Measurements from ENCODE around the gene TRIM49D2.
"Not testable (repeated sequence)": the region's sequence is repeated elsewhere in the genome, so short reads cannot be mapped to it uniquely, and the experiment has no call there.

TRIM49D2 gene

DNA sequence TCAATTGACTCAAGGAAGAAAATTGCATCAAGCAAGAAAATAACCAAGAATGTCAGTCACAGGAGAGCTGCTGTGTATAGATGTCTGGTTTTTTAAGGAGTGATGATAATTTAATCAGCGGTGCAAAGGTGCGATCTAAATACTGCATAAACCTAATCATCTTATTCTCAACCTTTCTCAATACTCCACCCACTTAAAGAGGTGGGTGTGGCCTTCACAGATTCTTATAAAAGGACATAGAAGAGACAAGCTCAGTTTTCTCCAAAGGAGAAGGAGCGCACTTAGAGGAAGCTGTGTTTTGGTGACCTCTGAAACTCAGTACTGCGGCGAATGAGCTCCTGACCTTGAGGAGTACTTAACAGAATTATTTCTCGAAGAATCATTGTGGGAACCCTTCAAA lies at the start of gene TRIM49D2:
TRIM49D2 (plus strand) TSS at position 301 of the 400 bp plus-strand sequence. CDS start 2,698 bp downstream, outside the sequence.
- DNase-seq (ENCODE audit: low spot score), result not testable (repeated sequence)

DNA sequence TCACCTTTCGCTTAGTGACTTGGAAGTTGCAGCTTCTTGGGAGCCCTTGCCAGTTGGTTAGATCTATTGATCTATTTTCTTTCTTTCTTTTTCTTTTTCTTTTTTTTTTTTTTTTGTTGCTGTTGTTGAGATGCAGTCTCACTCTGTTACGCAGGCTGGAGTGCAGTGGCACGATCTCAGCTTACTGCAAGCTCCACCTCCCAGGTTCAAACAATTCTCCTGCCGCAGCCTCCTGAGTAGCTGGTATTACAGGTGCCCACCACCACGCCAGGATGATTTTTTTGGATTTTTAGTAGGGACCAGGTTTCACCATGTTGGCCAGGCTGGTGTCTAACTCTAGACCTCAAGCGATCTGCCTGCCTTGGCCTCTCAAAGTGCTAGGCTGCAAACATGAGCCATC lies 46.4 kb upstream of the TRIM49D2 start:
- DNase-seq (ENCODE audit: low spot score), result not testable (repeated sequence)

DNA sequence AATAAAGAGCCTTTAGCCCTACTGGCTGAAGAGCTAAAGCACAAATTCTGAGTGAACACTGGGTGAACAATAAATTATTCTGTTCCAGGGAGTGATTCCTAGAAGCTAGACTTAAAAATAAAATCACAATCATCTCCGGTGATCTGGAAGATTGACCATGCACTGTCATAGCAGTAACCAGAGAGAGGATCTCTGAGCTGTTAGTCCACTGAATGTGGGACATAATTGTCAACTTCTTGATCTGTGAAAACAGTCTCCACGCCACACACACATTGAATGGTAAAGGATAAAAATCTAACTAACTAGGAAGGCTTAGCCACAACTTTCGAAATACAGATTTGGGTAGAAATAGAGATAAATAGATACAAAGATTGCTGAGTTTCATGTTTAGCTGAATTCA lies 30.6 kb upstream of the TRIM49D2 start:
- not testable (repeated sequence) for DNase-seq (ENCODE audit: low spot score)

DNA sequence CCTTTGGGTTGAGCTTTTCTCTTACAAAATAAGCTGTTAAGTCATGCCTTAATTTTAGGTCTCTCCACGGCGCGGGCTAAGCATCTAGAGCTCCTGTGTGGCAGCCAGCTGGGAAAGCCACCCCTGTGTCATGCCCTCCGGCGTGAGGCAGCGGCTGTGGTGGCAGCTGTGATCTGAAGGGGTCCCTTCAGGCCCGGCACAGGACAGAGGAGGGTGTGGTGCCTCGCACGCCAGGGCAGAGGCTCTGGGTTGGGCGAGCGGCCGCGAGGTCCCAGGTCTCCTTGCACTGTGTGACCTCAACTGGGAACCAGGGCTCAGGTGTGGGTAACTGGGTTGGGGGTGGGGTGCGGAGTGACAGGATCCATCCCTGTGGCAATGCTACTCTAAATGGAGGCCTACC lies 23.1 kb upstream of the TRIM49D2 start:
- DNase-seq (ENCODE audit: low spot score), result not testable (repeated sequence)

DNA sequence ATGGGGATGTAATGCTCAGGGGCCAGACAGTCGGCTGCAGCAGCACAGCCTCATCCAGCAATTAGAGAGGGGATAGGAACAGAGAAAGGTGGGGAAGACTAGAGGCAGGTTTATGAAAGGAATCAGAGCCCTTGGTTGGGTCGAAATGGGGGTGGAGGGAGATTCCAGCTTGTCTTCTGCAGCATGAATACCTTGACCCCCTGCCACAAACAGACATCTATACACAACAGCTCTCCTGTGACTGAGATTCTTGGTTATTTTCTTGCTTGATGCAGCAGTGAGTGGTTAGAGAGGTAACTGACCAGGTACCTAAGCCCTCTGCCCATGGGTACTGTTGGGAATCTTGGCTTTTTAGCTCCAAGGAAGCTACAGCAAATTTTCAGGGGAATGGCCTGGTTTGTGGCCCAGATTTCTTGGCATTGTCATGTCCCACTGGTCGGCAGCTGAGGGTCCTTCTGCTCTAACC lies 1.6 kb upstream of the TRIM49D2 start, which contains the start of gene TRIM49D1:
TRIM49D1 (minus strand) TSS at position 51 of the 466 bp plus-strand sequence. CDS start 4,535 bp downstream, outside the sequence.
- no peak for DNase-seq (ENCODE audit: low spot score)

DNA sequence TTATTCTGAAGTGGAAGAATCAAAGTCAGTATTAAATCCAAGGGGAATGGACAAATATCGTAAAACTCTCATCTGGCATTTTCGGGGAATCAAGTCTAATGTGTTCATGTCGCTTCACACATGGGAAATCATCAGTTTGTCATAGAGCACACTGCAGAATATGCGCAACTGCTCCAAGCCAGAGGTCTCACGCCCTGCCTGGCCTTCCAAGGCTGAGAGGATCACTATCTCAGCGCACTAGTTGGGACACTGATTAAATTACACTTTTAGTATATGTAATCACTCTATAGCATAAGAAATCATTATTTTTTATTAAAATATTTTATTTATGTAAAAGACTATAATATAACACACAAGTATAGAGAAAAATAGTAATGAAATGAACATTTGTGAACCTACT lies 37.0 kb downstream of the TRIM49D2 start:
- DNase-seq (ENCODE audit: low spot score), result not testable (repeated sequence)

GRCh38 chr11:89965737-89966136 lies 41.9 kb downstream of the TRIM49D2 start, which contains the start of gene TRIM64:
TRIM64 (plus strand) TSS chr11:89966037; CDS start chr11:89968504, 2,467 bp downstream.
- DNase-seq (ENCODE audit: low spot score), result not testable (repeated sequence)

All from iPS-NIHi11 (cell line).